ENCODE results near the gene CLN6.

- TF ChIP-seq CTCF (IDR thresholded peaks at IDR 0.05) (no peak), POLR2A (IDR thresholded peaks at IDR 0.05) (no peak)
These were observed 1.2 kb downstream of the CLN6 start for GRCh38 chr15:68228143-68228970.

Measured in adrenal gland (tissue), 5 donors.